ENCODE data around the gene SENP3. TPM values are rescaled to one million over a fixed set of nuclear protein-coding genes. Genes with fewer than 3 reads are reported as not detected.
"Not testable (repeated sequence)": the region's sequence is repeated elsewhere in the genome, so short reads cannot be mapped to it uniquely, and the experiment has no call there.

SENP3 gene
- total RNA-seq, 1 donor from 2014 or later = 29.8 TPM

DNA sequence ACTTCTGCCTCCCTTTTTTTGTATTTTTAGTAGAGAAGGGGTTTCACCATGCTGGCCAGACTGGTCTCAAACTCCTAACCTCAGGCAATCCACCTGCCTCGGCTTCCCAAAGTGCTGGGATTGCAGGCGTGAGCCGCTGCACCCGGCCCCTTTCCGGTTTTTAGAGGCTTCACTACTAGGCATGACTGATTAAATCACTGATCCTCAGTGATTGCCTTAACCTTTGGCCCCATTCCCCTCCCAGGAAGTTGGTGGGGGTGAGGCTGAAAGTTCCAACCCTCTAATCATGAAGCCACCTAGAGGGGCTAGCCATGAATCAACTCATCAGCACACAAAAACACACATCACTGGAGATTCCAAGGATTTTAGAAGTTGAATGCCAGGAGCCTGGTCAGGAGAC is 35.8 kb downstream of the SENP3 start:
- DNase-seq = not testable (repeated sequence)

DNA sequence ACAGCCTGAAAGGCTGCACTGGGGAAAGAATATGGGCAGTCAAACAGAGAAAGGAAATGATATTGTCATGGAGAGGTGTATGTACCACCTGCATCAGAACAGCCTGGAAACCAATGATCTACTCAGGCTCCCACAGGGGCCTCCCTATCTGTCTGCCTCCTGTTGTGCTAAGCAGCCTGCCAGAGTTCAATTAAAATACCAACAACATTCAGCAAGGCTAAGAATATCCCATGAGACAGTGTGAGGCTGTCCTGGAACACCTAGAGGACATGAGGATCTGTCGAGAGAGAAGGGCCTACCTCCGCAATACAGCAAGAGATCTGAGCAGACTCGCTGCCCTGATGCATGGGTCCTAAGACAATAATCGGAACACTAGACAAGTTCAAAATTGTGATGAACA is 44.6 kb downstream of the SENP3 start:
- no peak for DNase-seq

DNA sequence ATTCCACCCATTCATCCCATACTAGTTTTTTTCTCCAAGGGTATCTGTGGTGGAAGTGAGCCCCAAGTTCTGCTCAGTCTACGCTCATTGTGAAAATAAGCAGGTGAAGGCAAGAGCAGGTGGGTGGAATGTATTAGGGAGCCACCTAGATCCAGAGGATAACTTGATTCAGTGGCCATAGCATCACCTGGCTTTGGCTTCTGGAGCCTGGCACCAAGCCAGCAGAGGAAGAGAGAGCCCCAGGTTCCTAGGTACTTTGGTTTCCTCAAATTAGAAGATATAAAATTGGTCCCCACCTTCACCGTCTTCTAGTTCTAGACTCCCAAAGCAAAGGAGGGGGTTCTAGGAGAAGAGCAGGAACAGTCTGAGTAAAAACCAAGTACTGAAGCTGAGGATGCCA is 48.9 kb downstream of the SENP3 start:
- no peak for DNase-seq

DNA sequence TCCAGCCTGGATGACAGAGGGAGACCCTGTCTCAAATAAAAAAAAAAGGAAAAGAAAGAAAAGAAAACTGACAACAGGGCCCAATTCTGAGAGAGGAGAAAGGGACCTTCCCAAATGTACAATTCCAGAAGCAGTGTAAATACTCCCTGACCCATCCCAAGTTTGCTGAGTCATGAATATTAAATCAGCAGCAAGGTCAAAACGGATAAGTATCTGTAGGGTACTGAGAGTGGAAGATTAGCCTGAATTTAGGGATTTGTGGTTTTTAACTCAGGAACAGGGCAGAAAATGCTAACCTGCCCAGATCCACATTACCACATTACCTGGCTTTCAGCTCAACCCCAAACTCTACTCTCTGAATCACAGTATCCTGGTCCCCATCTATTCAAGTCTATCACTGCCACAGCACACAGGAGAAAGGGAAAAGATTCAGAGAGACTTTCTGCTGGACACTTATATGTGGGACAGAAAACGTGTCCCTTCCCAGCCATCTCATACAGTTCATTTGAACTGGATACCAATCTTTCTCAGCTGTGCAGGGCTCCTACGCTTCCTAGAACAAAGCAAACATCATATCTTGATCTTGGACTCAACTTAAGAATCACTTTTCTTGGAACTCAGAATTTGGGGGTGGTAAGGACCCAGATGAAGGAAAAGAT is 50.0 kb downstream of the SENP3 start:
- no peak for DNase-seq

DNA sequence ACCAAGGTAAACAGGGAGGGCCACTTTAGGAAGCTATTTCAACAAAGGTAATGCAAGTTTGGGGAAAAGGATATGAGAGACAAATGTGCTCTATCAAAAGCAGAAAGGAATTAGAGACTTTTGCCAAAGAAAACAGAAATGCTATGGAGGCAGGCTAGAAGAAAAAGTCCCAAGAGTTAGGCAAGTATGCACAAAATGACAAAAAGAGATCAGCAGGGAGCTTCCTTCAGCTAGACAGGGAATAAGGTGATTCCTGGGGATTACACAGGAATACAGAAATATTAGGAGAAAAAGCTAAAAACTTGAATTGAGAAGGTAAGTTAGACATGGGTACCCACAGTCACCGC is 50.5 kb downstream of the SENP3 start:
- DNase-seq = no peak

DNA sequence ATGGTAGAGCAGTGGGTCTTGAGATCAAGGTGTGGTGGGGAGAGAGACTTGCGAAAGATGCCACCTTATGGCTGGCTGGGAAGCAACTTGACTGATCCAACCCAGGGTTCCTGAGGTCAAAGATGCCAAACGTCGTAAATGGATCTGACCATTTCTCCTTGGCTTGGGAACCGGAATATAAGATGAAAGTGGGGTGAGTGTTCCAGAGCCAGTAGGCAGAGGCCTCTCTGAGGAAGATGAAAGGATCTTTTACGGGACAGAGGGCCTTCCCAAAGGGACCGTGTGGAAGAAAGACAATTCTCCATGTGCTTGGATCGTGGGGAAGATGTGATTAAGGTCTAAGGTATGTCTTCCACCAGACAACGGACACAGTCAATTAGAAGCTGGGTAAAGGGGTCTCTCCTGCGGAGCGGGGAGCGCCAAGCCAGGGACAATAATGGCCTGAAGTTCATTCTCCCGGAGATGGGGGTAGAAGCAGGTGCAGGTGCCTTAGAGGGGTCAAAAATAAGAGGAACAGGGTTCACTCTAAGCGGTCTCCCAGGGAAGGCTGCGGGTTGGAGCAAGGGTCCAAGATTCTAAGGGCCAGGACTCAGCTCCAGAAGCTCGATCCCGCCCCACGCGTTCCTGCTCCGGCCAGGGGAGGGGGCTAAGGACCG is 52.2 kb downstream of the SENP3 start:
- DNase-seq = no peak

DNA sequence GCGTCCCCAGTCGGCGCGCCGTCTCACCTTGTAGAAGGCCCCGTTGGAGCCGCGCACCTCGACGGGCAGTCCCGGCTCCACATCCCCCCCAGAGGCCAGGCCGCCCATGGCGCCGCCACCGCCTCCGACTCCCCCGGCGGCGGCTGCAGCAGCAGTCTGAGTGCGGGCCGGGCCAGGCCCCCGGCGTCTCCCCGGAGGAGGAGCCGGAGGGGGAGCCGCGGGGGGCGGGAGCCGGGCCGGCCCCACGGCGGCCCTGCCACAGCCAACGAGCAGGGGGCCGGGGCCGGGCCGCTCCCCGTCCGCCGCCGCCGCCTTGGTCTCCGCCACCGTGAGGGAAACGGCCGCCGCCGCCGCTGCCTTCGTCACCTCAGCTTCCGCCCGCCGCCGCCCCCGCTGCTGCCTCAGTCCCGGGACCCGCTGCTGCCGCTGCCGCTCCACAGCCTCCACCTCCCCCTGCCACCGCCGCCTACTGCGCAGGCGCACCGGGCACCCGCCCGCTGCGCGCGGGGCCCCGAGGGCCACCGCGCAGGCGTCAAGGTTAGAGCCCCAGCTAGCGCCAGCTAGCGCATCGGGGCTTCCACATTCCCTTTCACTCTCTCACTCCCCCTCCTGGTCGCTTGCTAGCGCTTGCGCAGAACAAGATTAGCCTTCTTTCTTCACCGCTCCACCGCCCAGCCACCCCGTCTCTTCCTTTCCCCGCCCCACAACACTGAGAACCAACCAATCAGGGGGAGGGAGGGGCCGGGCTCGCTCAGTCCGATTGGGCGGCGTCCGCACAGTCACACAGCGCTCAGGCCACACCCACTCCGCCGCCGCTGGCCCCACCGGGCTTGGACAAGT is 52.9 kb downstream of the SENP3 start, which contains the start of gene FXR2:
TSS of gene FXR2 (minus strand) at position 473 of the 840 bp plus-strand sequence. CDS start at position 108, 365 bp downstream.
- DNase-seq = peak; percentile 100

DNA sequence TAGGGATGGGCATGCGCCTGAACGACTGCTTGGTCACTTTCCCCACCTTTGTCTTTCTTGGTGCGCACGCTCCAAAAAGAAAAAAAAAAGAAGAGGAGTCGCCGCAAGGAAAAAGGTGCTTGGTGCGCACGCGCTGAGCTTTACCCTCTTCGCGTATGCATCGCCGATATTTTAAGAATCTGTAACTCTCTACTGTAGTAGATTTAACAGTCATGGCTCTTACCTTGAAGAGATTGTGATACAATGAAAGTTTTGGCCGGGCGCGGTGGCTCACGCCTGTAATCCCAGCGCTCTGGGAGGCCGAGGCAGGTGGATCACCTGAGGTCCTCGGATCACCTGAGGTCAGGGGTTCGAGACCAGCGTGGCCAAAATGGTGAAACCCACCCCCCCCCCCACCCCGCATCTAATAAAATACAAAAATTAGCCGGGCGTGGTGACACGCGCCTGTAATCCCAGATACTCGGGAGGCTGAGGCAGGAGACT is 53.6 kb downstream of the SENP3 start:
- DNase-seq = no peak

DNA sequence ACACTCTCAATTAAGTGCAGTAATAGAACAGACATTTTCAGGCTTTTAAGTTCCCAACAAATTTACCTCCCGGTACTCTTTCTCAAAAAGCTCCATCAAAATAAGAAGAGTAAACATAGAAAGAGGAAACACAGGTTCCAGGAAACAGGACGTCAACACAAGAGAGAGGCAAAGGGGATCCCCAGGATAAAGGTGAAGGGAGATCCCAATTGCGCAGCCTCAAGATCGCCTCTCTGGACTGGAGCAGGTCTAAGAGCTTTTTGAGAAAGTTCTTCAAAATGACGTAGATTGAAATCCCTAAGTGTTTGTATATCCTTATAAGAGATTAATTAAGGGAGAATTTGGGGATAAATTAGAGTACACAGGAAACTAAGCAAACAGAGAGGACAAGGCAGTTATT is 56.9 kb downstream of the SENP3 start:
- no peak for DNase-seq

DNA sequence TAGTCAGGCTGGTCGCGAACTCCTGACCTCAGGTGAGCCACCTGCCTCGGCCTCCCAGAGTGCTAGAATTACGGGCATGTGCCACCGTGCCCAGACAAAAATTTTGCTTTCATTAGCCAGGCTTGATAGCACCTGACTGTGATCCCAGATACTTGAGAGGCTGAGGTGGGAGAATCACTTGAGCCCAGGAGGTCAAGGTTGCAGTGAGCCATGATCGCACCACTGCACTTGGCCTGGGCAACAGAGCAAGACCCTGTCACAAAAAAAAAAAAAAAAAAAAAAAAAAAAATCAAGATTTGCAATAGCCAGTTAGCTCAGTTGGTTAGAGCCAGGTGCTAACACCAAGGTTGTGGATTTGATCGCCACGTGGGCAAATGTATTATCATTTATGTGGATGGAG is 59.1 kb downstream of the SENP3 start:
- DNase-seq = no peak

Small RNA genes lying within 50 kb of the gene (small RNA-seq; reads per million reads assigned to genes)
- not detected for gene CD68 (ENCODE audit: low replicate concordance)
- gene RF00019 (ENCODE audit: low replicate concordance) = not detected
- gene SNORA48 (ENCODE audit: low replicate concordance) = not detected
- not detected for gene SNORD10 (ENCODE audit: low replicate concordance)

Other genes with a start within 250 kb of the SENP3 start
- gene GPS2, start 246.6 kb upstream of the SENP3 start, total RNA-seq = 17.2 TPM
- 14.2 TPM for gene NEURL4, start 232.6 kb upstream of the SENP3 start, total RNA-seq
- 4.7 TPM for gene ACAP1, start 225.4 kb upstream of the SENP3 start, total RNA-seq
- 6.3 TPM for gene KCTD11, start 209.8 kb upstream of the SENP3 start, total RNA-seq
- not detected for gene TMEM95, start 206.8 kb upstream of the SENP3 start, total RNA-seq
- gene TNK1, start 180.8 kb upstream of the SENP3 start, total RNA-seq = 2.5 TPM
- gene PLSCR3, start 167.4 kb upstream of the SENP3 start, total RNA-seq = 16.0 TPM
- 75.9 TPM for gene TMEM256, start 157.8 kb upstream of the SENP3 start, total RNA-seq
- 8.8 TPM for gene NLGN2, start 154.1 kb upstream of the SENP3 start, total RNA-seq
- not detected for gene SPEM1, start 141.6 kb upstream of the SENP3 start, total RNA-seq
- not detected for gene SPEM2, start 136.3 kb upstream of the SENP3 start, total RNA-seq
- not detected for gene SPEM3, start 133.1 kb upstream of the SENP3 start, total RNA-seq
- 3.3 TPM for gene TMEM102, start 126.5 kb upstream of the SENP3 start, total RNA-seq
- gene FGF11, start 122.4 kb upstream of the SENP3 start, total RNA-seq = 3.4 TPM
- 12.5 TPM for gene CHRNB1, start 116.9 kb upstream of the SENP3 start, total RNA-seq
- 16.7 TPM for gene ZBTB4, start 82.3 kb upstream of the SENP3 start, total RNA-seq
- not detected for gene SLC35G6, start 80.5 kb upstream of the SENP3 start, total RNA-seq
- 73.0 TPM for gene POLR2A, start 77.6 kb upstream of the SENP3 start, total RNA-seq
- gene TNFSF12, start 12.9 kb upstream of the SENP3 start, total RNA-seq = 4.5 TPM
- gene TNFSF13, start 3.2 kb upstream of the SENP3 start, total RNA-seq = 1.7 TPM
- gene CD68, start 17.7 kb downstream of the SENP3 start, total RNA-seq = 9.2 TPM
- gene MPDU1, start 21.9 kb downstream of the SENP3 start, total RNA-seq = 30.7 TPM
- 7.8 TPM for gene SOX15, start 28.2 kb downstream of the SENP3 start, total RNA-seq
- 25.5 TPM for gene FXR2, start 53.0 kb downstream of the SENP3 start, total RNA-seq
- gene SAT2, start 65.9 kb downstream of the SENP3 start, total RNA-seq = 33.8 TPM
- gene SHBG, start 68.2 kb downstream of the SENP3 start, total RNA-seq = 0.49 TPM
- gene ATP1B2, start 89.0 kb downstream of the SENP3 start, total RNA-seq = 2.9 TPM
- 30.2 TPM for gene TP53, start 125.6 kb downstream of the SENP3 start, total RNA-seq
- 3.2 TPM for gene WRAP53, start 126.6 kb downstream of the SENP3 start, total RNA-seq
- gene EFNB3, start 143.3 kb downstream of the SENP3 start, total RNA-seq = 3.9 TPM
- 0.10 TPM for gene DNAH2, start 155.8 kb downstream of the SENP3 start, total RNA-seq